Retinal pigment epithelial cell (primary cell): Measurements from ENCODE around the gene HSPA1A.

Source experiments
- DNase-seq: peaks from one replicate; pipeline ENCODE4 v3.0.0-alpha.2; 2010; ENCODE audit warnings: low read depth
- H3K4me3 ChIP-seq: 2 replicates; pipeline ENCODE4 v1.5.1; 2011; ENCODE audit warnings: mild to moderate bottlenecking, low read length, control low read depth, moderate library complexity
- CTCF ChIP-seq: conservative IDR thresholded peaks from 2 replicates; pipeline ENCODE4 v1.5.1; 2011; ENCODE audit warnings: low read depth, low read length, control low read depth, inconsistent platforms

Gene HSPA1A

GRCh38 chr6:31770860-31771259 lies 44.5 kb upstream of the HSPA1A start:
- no peak overlapping the region for H3K4me3 ChIP-seq
- no peak for DNase-seq
- TF ChIP-seq CTCF = no peak

GRCh38 chr6:31771992-31772358 lies 43.4 kb upstream of the HSPA1A start:
- H3K4me3 ChIP-seq = no peak overlapping the region
- DNase-seq = no peak

GRCh38 chr6:31775184-31775583 lies 40.2 kb upstream of the HSPA1A start:
- DNase-seq = no peak
- no peak for TF ChIP-seq CTCF
- no peak overlapping the region for H3K4me3 ChIP-seq

More at GRCh38 chr6:31771992-31772358, 43.4 kb upstream of the HSPA1A start:
- TF ChIP-seq CTCF = no peak

GRCh38 chr6:31775633-31776484 lies 39.5 kb upstream of the HSPA1A start:
- TF ChIP-seq CTCF = no peak
- no peak for DNase-seq
- no peak overlapping the region for H3K4me3 ChIP-seq

GRCh38 chr6:31776485-31776988 lies 38.8 kb upstream of the HSPA1A start:
- H3K4me3 ChIP-seq = no peak overlapping the region
- TF ChIP-seq CTCF = no peak
- no peak for DNase-seq

- peak; percentile 72 for DNase-seq
- no peak for TF ChIP-seq CTCF
- no peak within 1 kb of the TSS for H3K4me3 ChIP-seq
Observed at GRCh38 chr6:31776989-31777666, 38.2 kb upstream of the HSPA1A start, which contains the start of gene VWA7. Gene VWA7 (minus strand): TSS chr6:31777328. CDS start chr6:31776779, 549 bp downstream.

GRCh38 chr6:31777667-31778050 lies 37.7 kb upstream of the HSPA1A start:
- TF ChIP-seq CTCF = no peak
- no peak for DNase-seq
- no peak overlapping the region for H3K4me3 ChIP-seq
